HEK293 (cell line): ENCODE measurements around the gene KLHL22.

ENCODE experiments used
- FEZF1 ChIP-seq: fragments of 450-650 bp; formaldehyde crosslinking; IDR thresholded peaks from 2 replicates; pipeline ENCODE4 v1.5.1; 2016; ENCODE audit warnings: missing biosample characterization, missing genetic modification characterization
- GLIS2 ChIP-seq: fragments of 450-650 bp; formaldehyde crosslinking; IDR thresholded peaks from 2 replicates; pipeline ENCODE4 v1.5.1; 2016; ENCODE audit warnings: missing biosample characterization, missing genetic modification characterization
- HOXA7 ChIP-seq: sonication (generic); formaldehyde crosslinking; IDR thresholded peaks from 2 replicates; pipeline ENCODE4 v1.8.1; 2022; ENCODE audit warnings: missing genetic modification reagents, borderline replicate concordance
- HOXD13 ChIP-seq: sonication (generic); formaldehyde crosslinking; IDR thresholded peaks from 2 replicates; pipeline ENCODE4 v1.8.0; 2022; ENCODE audit warnings: missing genetic modification reagents, borderline replicate concordance
- IKZF3 ChIP-seq: fragments of 450-650 bp; IDR thresholded peaks from 2 replicates; pipeline ENCODE4 v1.5.0; 2018; ENCODE audit warnings: missing biosample characterization, mild to moderate bottlenecking, missing genetic modification characterization, moderate library complexity
- KLF10 ChIP-seq: fragments of 450-650 bp; IDR thresholded peaks from 2 replicates; pipeline ENCODE4 v1.5.1; 2018; ENCODE audit warnings: missing biosample characterization, mild to moderate bottlenecking, missing genetic modification characterization
- KLF8 ChIP-seq: fragments of 450-650 bp; formaldehyde crosslinking; IDR thresholded peaks from 2 replicates; pipeline ENCODE4 v1.5.1; 2016; ENCODE audit warnings: missing biosample characterization, missing genetic modification characterization
- MYNN ChIP-seq: fragments of 450-650 bp; formaldehyde crosslinking; IDR thresholded peaks from 2 replicates; pipeline ENCODE4 v1.5.1; 2016; ENCODE audit warnings: missing biosample characterization, missing genetic modification characterization, borderline replicate concordance
- PBX3 ChIP-seq: sonication (generic); formaldehyde crosslinking; IDR thresholded peaks from 2 replicates; pipeline ENCODE4 v1.8.1; 2022; ENCODE audit warnings: mild to moderate bottlenecking, moderate library complexity, missing genetic modification reagents
- YY1 ChIP-seq: fragments of 450-650 bp; formaldehyde crosslinking; IDR thresholded peaks from 2 replicates; pipeline ENCODE4 v1.5.1; 2018; ENCODE audit warnings: missing biosample characterization, missing genetic modification characterization
- YY2 ChIP-seq: fragments of 450-650 bp; formaldehyde crosslinking; IDR thresholded peaks from 2 replicates; pipeline ENCODE4 v1.5.1; 2016; ENCODE audit warnings: missing biosample characterization, missing genetic modification characterization
- ZBTB10 ChIP-seq: fragments of 450-650 bp; formaldehyde crosslinking; IDR thresholded peaks from 2 replicates; pipeline ENCODE4 v1.5.1; 2016; ENCODE audit warnings: missing biosample characterization, missing genetic modification characterization
- ZBTB20 ChIP-seq: fragments of 450-650 bp; formaldehyde crosslinking; IDR thresholded peaks from 2 replicates; pipeline ENCODE4 v1.5.1; 2016; ENCODE audit warnings: missing biosample characterization, missing genetic modification characterization
- ZBTB48 ChIP-seq: fragments of 450-650 bp; formaldehyde crosslinking; IDR thresholded peaks from 2 replicates; pipeline ENCODE4 v1.5.1; 2016; ENCODE audit warnings: missing biosample characterization, missing genetic modification characterization
- ZFP69B ChIP-seq: fragments of 450-650 bp; formaldehyde crosslinking; IDR thresholded peaks from 2 replicates; pipeline ENCODE4 v1.5.1; 2016; ENCODE audit warnings: missing biosample characterization, missing genetic modification characterization
- ZNF121 ChIP-seq: fragments of 450-650 bp; formaldehyde crosslinking; IDR thresholded peaks from 2 replicates; pipeline ENCODE4 v1.5.1; 2016; ENCODE audit warnings: missing biosample characterization, missing genetic modification characterization
- ZNF202 ChIP-seq: fragments of 450-650 bp; formaldehyde crosslinking; IDR thresholded peaks from 2 replicates; pipeline ENCODE4 v1.5.1; 2016; ENCODE audit warnings: missing biosample characterization, missing genetic modification characterization, borderline replicate concordance
- ZNF23 ChIP-seq: fragments of 450-650 bp; formaldehyde crosslinking; IDR thresholded peaks from 2 replicates; pipeline ENCODE4 v1.5.1; 2016; ENCODE audit warnings: missing biosample characterization, missing genetic modification characterization, borderline replicate concordance
- ZNF274 ChIP-seq, 2 experiments: fragments of 200-500 bp in 1 of 2; fragments of 450-650 bp in 1 of 2; sonication (Bioruptor generic) in 1 of 2; formaldehyde crosslinking in 1 of 2; IDR thresholded peaks; 2 replicates each; pipeline versions ENCODE4 v1.5.1 to v1.6.1; 2014 to 2016; ENCODE audit warnings: borderline replicate concordance in 1 of 2, inconsistent platforms in 1 of 2, low read length in 1 of 2, missing biosample characterization in 1 of 2, missing genetic modification characterization in 1 of 2
- ZNF449 ChIP-seq: fragments of 450-650 bp; formaldehyde crosslinking; IDR thresholded peaks from 2 replicates; pipeline ENCODE4 v1.5.1; 2017; ENCODE audit warnings: missing biosample characterization, mild to moderate bottlenecking, missing genetic modification characterization, moderate library complexity
- ZNF501 ChIP-seq: fragments of 450-650 bp; formaldehyde crosslinking; IDR thresholded peaks from 2 replicates; pipeline ENCODE4 v1.5.1; 2016; ENCODE audit warnings: missing biosample characterization, missing genetic modification characterization
- ZNF544 ChIP-seq: fragments of 450-650 bp; formaldehyde crosslinking; IDR thresholded peaks from 2 replicates; pipeline ENCODE4 v1.5.0; 2017; ENCODE audit warnings: missing biosample characterization, missing genetic modification characterization
- ZNF548 ChIP-seq: fragments of 450-650 bp; formaldehyde crosslinking; IDR thresholded peaks from 2 replicates; pipeline ENCODE4 v1.5.1; 2016; ENCODE audit warnings: missing biosample characterization, missing genetic modification characterization
- ZNF621 ChIP-seq: fragments of 450-650 bp; formaldehyde crosslinking; IDR thresholded peaks from 2 replicates; pipeline ENCODE4 v1.5.1; 2017; ENCODE audit warnings: missing biosample characterization, missing genetic modification characterization
- ZNF645 ChIP-seq: fragments of 450-650 bp; formaldehyde crosslinking; IDR thresholded peaks from 2 replicates; pipeline ENCODE4; 2016; ENCODE audit warnings: missing biosample characterization, missing genetic modification characterization
- ZNF654 ChIP-seq: fragments of 450-650 bp; formaldehyde crosslinking; IDR thresholded peaks from 2 replicates; pipeline ENCODE4 v1.5.1; 2016; ENCODE audit warnings: low read depth, missing biosample characterization, missing genetic modification characterization
- ZNF664 ChIP-seq: fragments of 450-650 bp; formaldehyde crosslinking; IDR thresholded peaks from 2 replicates; pipeline ENCODE4 v1.5.1; 2016; ENCODE audit warnings: missing biosample characterization, missing genetic modification characterization
- ZNF692 ChIP-seq: fragments of 450-650 bp; formaldehyde crosslinking; IDR thresholded peaks from 2 replicates; pipeline ENCODE4 v1.5.1; 2016; ENCODE audit warnings: missing biosample characterization, missing genetic modification characterization
- ZNF76 ChIP-seq: fragments of 450-650 bp; formaldehyde crosslinking; IDR thresholded peaks from 2 replicates; pipeline ENCODE4; 2016; ENCODE audit warnings: low read depth, missing biosample characterization, missing genetic modification characterization, borderline replicate concordance
- ZNF768 ChIP-seq: fragments of 450-650 bp; formaldehyde crosslinking; IDR thresholded peaks from 2 replicates; pipeline ENCODE4 v1.5.1; 2018; ENCODE audit warnings: missing biosample characterization, mild to moderate bottlenecking, missing genetic modification characterization
- ZNF837 ChIP-seq: fragments of 450-650 bp; formaldehyde crosslinking; IDR thresholded peaks from 2 replicates; pipeline ENCODE4 v1.5.1; 2016; ENCODE audit warnings: missing biosample characterization, missing genetic modification characterization
- ZNF843 ChIP-seq: fragments of 450-650 bp; formaldehyde crosslinking; IDR thresholded peaks from 2 replicates; pipeline ENCODE4 v1.5.1; 2016; ENCODE audit warnings: missing biosample characterization, missing genetic modification characterization
- ZSCAN23 ChIP-seq: fragments of 450-650 bp; formaldehyde crosslinking; IDR thresholded peaks from 2 replicates; pipeline ENCODE4 v1.5.1; 2016; ENCODE audit warnings: missing biosample characterization, missing genetic modification characterization

KLHL22 gene

GRCh38 chr22:20393705-20394476 is 101.7 kb downstream of the KLHL22 start, which contains the start of gene ZNF74 (continued):
- TF ChIP-seq ZBTB10 (tag by site-specific recombination) (peak; percentile 73), YY2 (tag by site-specific recombination) (peak; percentile 50; the same call in 1 of the 2 replicates), ZNF645 (tag by site-specific recombination) (no peak), ZNF692 (tag by site-specific recombination) (peak; percentile 93), ZNF449 (tag by site-specific recombination) (no peak), ZNF76 (tag by site-specific recombination) (peak; percentile 82), ZNF202 (tag by site-specific recombination) (no peak), YY1 (tag by site-specific recombination) (peak; percentile 66), ZNF23 (tag by site-specific recombination) (no peak), PBX3 (CRISPR knock-in tag) (peak; percentile 86; the same call in 1 of the 2 replicates), HOXD13 (0 out of 2 replicates have a peak, but pooled peaks have one; percentile 21), ZNF837 (tag by site-specific recombination) (no peak), ZBTB20 (peak; percentile 79), GLIS2 (tag by site-specific recombination) (no peak; the same call in 1 of the 2 replicates), ZNF768 (tag by site-specific recombination) (no peak), ZNF621 (tag by site-specific recombination) (no peak), ZNF501 (tag by site-specific recombination) (peak; percentile 79), ZNF121 (tag by site-specific recombination) (no peak), ZNF274 (IDR thresholded peaks at IDR 0.05; ENCODE audit: low read length) (no peak), ZNF274 (tag by site-specific recombination; IDR thresholded peaks at IDR 0.05; ENCODE audit: borderline replicate concordance) (no peak), ZNF548 (tag by site-specific recombination) (no peak), ZNF654 (tag by site-specific recombination) (no peak), ZSCAN23 (no peak), ZFP69B (tag by site-specific recombination) (peak; percentile 86), KLF10 (tag by site-specific recombination) (0 out of 2 replicates have a peak, but pooled peaks have one; percentile 17), HOXA7 (CRISPR knock-in tag) (no peak), ZNF664 (no peak), FEZF1 (tag by site-specific recombination) (peak; percentile 39; the same call in 1 of the 2 replicates), ZBTB48 (tag by site-specific recombination) (peak; percentile 73; the same call in 1 of the 2 replicates), KLF8 (tag by site-specific recombination) (peak; percentile 82; the same call in 1 of the 2 replicates), ZNF544 (tag by site-specific recombination) (no peak), ZNF843 (tag by site-specific recombination) (no peak), MYNN (tag by site-specific recombination) (no peak), IKZF3 (no peak)
